Mesenchymal stem cell (in vitro differentiated cells and primary cell): ENCODE results near the gene KCTD6.
"Not testable (repeated sequence)": the region's sequence is repeated elsewhere in the genome, so short reads cannot be mapped to it uniquely, and the experiment has no call there.

Source experiments
- DNase-seq: peaks from one replicate; pipeline ENCODE4 v3.0.0-alpha.2; 2013
- H2AFZ ChIP-seq: one replicate; pipeline ENCODE4 v1.6.1; 2013; ENCODE audit warnings: low read depth, mild to moderate bottlenecking, control low read depth, inconsistent platforms, low read length, moderate library complexity
- H2AK5ac ChIP-seq: 2 replicates; pipeline ENCODE4 v1.6.1; 2013; ENCODE audit warnings: low read length, moderate library complexity, mild to moderate bottlenecking, inconsistent platforms; ENCODE audit not compliant: severe bottlenecking
- H2BK120ac ChIP-seq: one replicate; pipeline ENCODE4 v1.6.1; 2013; ENCODE audit warnings: low read depth, mild to moderate bottlenecking, inconsistent platforms, low read length, moderate library complexity
- H2BK12ac ChIP-seq, 2 experiments: one replicate each; pipeline ENCODE4 v1.6.1; 2013; ENCODE audit warnings: inconsistent platforms in 2 of 2, low read length in 2 of 2, mild to moderate bottlenecking in 2 of 2, moderate library complexity in 2 of 2, control low read depth in 1 of 2
- H2BK15ac ChIP-seq: one replicate; pipeline ENCODE4 v1.6.1; 2013; ENCODE audit warnings: mild to moderate bottlenecking, low read depth, inconsistent platforms; ENCODE audit not compliant: poor library complexity, severe bottlenecking
- H2BK5ac ChIP-seq: 2 replicates; pipeline ENCODE4 v1.6.1; 2013; ENCODE audit warnings: low read depth, mild to moderate bottlenecking, low read length, control low read depth, inconsistent platforms; ENCODE audit not compliant: poor library complexity, severe bottlenecking
- H3K14ac ChIP-seq, 2 experiments: one replicate each; pipeline ENCODE4 v1.6.1; 2013; ENCODE audit warnings: inconsistent platforms in 2 of 2, low read length in 2 of 2, control low read depth in 1 of 2, mild to moderate bottlenecking in 1 of 2, moderate library complexity in 1 of 2
- H3K18ac ChIP-seq, 2 experiments: one replicate each; pipeline ENCODE4 v1.6.1; 2013; ENCODE audit warnings: inconsistent platforms in 2 of 2, low read length in 2 of 2, control low read depth in 1 of 2, low read depth in 1 of 2, mild to moderate bottlenecking in 1 of 2
- H3K23ac ChIP-seq, 2 experiments: one replicate each; pipeline ENCODE4 v1.6.1; 2013; ENCODE audit warnings: inconsistent platforms in 2 of 2, low read length in 2 of 2, mild to moderate bottlenecking in 2 of 2, moderate library complexity in 2 of 2, control low read depth in 1 of 2
- H3K27ac ChIP-seq: 2 replicates; pipeline ENCODE4 v1.5.1; 2013; ENCODE audit warnings: mild to moderate bottlenecking, moderate library complexity, low read length, control low read depth, inconsistent platforms; ENCODE audit not compliant: poor library complexity, severe bottlenecking
- H3K27me3 ChIP-seq, 2 experiments: 2 replicates each; pipeline versions ENCODE4 v1.6.1 to v1.7.0; 2013; ENCODE audit warnings: low read length in 2 of 2, mild to moderate bottlenecking in 2 of 2, moderate library complexity in 2 of 2, control low read depth in 1 of 2, inconsistent platforms in 1 of 2; ENCODE audit not compliant: control insufficient read depth in 1 of 2, insufficient read depth in 1 of 2
- H3K36me3 ChIP-seq, 2 experiments: 2 replicates each; pipeline versions ENCODE4 v1.6.1 to v1.7.0; 2013; ENCODE audit warnings: low read length in 2 of 2, control low read depth in 1 of 2, inconsistent platforms in 1 of 2, low read depth in 1 of 2, mild to moderate bottlenecking in 1 of 2; ENCODE audit not compliant: insufficient read depth in 2 of 2, control insufficient read depth in 1 of 2
- H3K4ac ChIP-seq, 2 experiments: one replicate each; pipeline ENCODE4 v1.6.1; 2013; ENCODE audit warnings: inconsistent platforms in 2 of 2, low read length in 2 of 2, mild to moderate bottlenecking in 2 of 2, moderate library complexity in 2 of 2, control low read depth in 1 of 2, low read depth in 1 of 2
- H3K4me1 ChIP-seq: 2 replicates; pipeline ENCODE4 v1.6.1; 2013; ENCODE audit warnings: low read depth, low read length, control low read depth; ENCODE audit not compliant: control insufficient read depth, insufficient read depth
- H3K4me2 ChIP-seq: 2 replicates; pipeline ENCODE4 v1.6.1; 2013; ENCODE audit warnings: low read length, mild to moderate bottlenecking, inconsistent platforms; ENCODE audit not compliant: poor library complexity, severe bottlenecking
- H3K4me3 ChIP-seq, 2 experiments: 2 replicates each; pipeline versions ENCODE4 v1.5.1 to v1.7.0; 2013; ENCODE audit warnings: low read length in 2 of 2, mild to moderate bottlenecking in 2 of 2, control low read depth in 1 of 2, low read depth in 1 of 2; ENCODE audit not compliant: insufficient read depth in 1 of 2
- H3K79me1 ChIP-seq: replicated peaks from 2 replicates; pipeline ENCODE4 v1.6.1; 2013; ENCODE audit warnings: mild to moderate bottlenecking, control low read depth, low read length, inconsistent platforms; ENCODE audit not compliant: poor library complexity, severe bottlenecking
- H3K9ac ChIP-seq: 2 replicates; pipeline ENCODE4 v1.7.0; 2013; ENCODE audit warnings: mild to moderate bottlenecking, low read length, moderate library complexity
- H3K9me3 ChIP-seq: 2 replicates; pipeline ENCODE4 v1.7.0; 2013; ENCODE audit warnings: mild to moderate bottlenecking, low read length; ENCODE audit not compliant: control insufficient read depth
- H4K8ac ChIP-seq: one replicate; pipeline ENCODE4 v1.6.1; 2013; ENCODE audit warnings: inconsistent platforms, mild to moderate bottlenecking, low read length, moderate library complexity
- H4K91ac ChIP-seq: one replicate; pipeline ENCODE4 v1.6.1; 2013; ENCODE audit warnings: mild to moderate bottlenecking, low read length, inconsistent platforms
- WGBS: methylation state at CpG from one replicate; pipeline ENCODE4 v1.1.7; 2013; ENCODE audit warnings: mixed read lengths; 5-methylcytosine and 5-hydroxymethylcytosine counted together

Gene KCTD6

DNA sequence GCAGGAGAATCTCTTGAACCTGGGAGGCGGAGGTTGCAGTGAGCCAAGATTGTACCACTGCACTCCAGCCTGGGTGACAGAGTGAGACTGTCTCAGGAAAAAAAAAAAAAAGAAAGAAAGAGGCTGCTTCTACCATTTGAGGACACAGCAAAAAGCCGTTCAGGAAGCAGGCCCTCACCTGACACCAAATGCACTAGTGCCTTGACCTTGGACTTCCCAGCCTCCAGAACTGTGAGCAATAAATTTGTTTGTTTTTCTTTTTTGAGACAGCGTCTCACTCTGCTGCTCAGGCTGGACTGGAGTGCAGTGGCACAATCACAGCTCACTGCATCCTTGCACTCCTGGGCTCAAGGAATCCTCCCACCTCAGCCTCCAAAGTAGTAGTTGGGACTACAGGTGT lies 35.5 kb downstream of the KCTD6 start:
- peaks cover 15% of the 10 kb centered on the region for H3K4me1 ChIP-seq
- not testable (repeated sequence) for H2BK5ac ChIP-seq, H2AFZ ChIP-seq, H3K79me1 ChIP-seq, H3K4me3 ChIP-seq, H2AK5ac ChIP-seq, H3K23ac ChIP-seq, H3K14ac ChIP-seq, H4K8ac ChIP-seq, H4K91ac ChIP-seq, H2BK12ac ChIP-seq, H3K9ac ChIP-seq, H3K9me3 ChIP-seq, H3K27me3 ChIP-seq, H3K4ac ChIP-seq, H2BK120ac ChIP-seq, H2BK15ac ChIP-seq, DNase-seq, H3K4me2 ChIP-seq, H3K18ac ChIP-seq, H3K27ac ChIP-seq
- WGBS, result 87% methylated on average over 2 of the region's 3 CpGs
- H3K36me3 ChIP-seq, result peaks cover 0 to 89% of the 10 kb centered on the region in 2 experiments

GRCh38 chr3:58528629-58529028 lies 36.7 kb downstream of the KCTD6 start:
- peak; percentile 27 for DNase-seq
- H3K36me3 ChIP-seq, result peaks cover 0 to 88% of the 10 kb centered on the region in 2 experiments
- no peak overlapping the region for H3K27ac ChIP-seq
- H3K18ac ChIP-seq, result no peak overlapping the region
- H3K4me3 ChIP-seq, result no peak overlapping the region
- no peaks in the 10 kb centered on the region for H3K9me3 ChIP-seq
- no peak overlapping the region for H2BK12ac ChIP-seq
- H3K4me2 ChIP-seq, result no peak overlapping the region
- H3K79me1 ChIP-seq, result no peaks in the 10 kb centered on the region
- H3K14ac ChIP-seq, result no peak overlapping the region
- no peaks in the 10 kb centered on the region for H3K27me3 ChIP-seq
- no peak overlapping the region for H3K4ac ChIP-seq
- peaks cover 16% of the 10 kb centered on the region for H3K4me1 ChIP-seq
- no peak overlapping the region for H4K8ac ChIP-seq
- H2BK15ac ChIP-seq, result no peak overlapping the region
- no peak overlapping the region for H3K23ac ChIP-seq
- H3K9ac ChIP-seq, result no peak overlapping the region
- no peak overlapping the region for H2BK5ac ChIP-seq
- 87% methylated on average over 6 of the region's 6 CpGs for WGBS
- no peak overlapping the region for H2AFZ ChIP-seq
- no peak overlapping the region for H2BK120ac ChIP-seq
- H2AK5ac ChIP-seq, result no peak overlapping the region
- H4K91ac ChIP-seq, result no peak overlapping the region

DNA sequence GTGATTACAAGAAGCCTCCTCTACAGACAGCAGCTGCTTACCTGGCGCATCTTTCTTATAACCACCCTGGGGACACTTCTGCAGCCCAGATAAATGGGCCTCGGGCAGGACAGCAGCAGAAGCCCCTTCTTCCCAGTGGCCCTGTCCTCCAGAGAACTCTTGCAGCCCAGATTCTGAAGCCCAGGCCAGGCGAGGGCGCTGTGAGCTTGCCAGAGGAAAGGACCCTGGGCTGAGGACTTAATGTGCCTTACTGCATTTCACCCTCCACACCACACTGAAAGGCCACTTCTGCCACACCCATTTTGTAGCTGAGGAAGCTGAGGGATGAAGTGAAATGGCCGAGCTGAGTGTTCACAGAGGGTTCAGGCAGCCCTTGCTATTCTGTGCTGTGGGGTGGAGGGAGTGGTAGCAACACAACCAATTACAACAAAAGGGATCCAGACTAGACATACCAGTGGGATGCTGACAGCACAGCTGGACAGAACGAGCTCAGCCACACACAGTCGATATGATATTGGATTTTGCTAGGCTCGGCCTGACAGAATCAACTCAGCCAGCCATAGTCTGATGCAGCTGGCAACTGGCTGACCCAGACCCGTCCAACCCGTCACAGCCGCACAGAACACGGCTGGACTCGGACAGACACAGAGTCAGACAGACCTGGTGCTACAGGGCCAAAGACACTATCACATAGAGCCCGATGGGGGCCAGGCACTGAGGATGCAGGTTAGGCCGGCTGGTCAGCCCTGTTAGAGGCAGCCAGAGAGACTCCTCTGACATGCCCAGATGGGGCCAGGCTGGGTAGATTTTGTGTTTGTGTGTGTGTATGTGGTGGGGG lies 37.8 kb downstream of the KCTD6 start:
- no peak overlapping the region for H3K14ac ChIP-seq

GRCh38 chr3:58530354-58530865 lies 38.5 kb downstream of the KCTD6 start:
- WGBS, result 92% methylated on average over 18 of the region's 18 CpGs
- H3K4me3 ChIP-seq, result no peak overlapping the region
- H4K91ac ChIP-seq, result no peak overlapping the region
- H3K4me1 ChIP-seq, result peaks cover 16% of the 10 kb centered on the region
- H3K36me3 ChIP-seq, result peaks cover 0 to 87% of the 10 kb centered on the region in 2 experiments
- no peak for DNase-seq
- no peak overlapping the region for H3K4me2 ChIP-seq
- no peaks in the 10 kb centered on the region for H3K79me1 ChIP-seq
- H3K27ac ChIP-seq, result no peak overlapping the region
- no peak overlapping the region for H3K14ac ChIP-seq
- no peak overlapping the region for H2BK12ac ChIP-seq
- no peak overlapping the region for H3K23ac ChIP-seq
- H2AFZ ChIP-seq, result no peak overlapping the region
- no peak overlapping the region for H3K18ac ChIP-seq
- no peaks in the 10 kb centered on the region for H3K27me3 ChIP-seq
- no peak overlapping the region for H3K4ac ChIP-seq
- H2AK5ac ChIP-seq, result no peak overlapping the region
- no peak overlapping the region for H2BK5ac ChIP-seq
- H3K9me3 ChIP-seq, result no peaks in the 10 kb centered on the region
- H2BK15ac ChIP-seq, result peak overlapping the region; percentile 20
- no peak overlapping the region for H3K9ac ChIP-seq
- H4K8ac ChIP-seq, result no peak overlapping the region
- no peak overlapping the region for H2BK120ac ChIP-seq

More for the DNA sequence above, 37.8 kb downstream of the KCTD6 start:
- no peak overlapping the region for H2AFZ ChIP-seq
- peaks cover 16% of the 10 kb centered on the region for H3K4me1 ChIP-seq
- no peak overlapping the region for H3K4ac ChIP-seq
- no peak overlapping the region for H2BK15ac ChIP-seq
- peak overlapping the region in 1 of 2 experiments; percentile 55 for H2BK12ac ChIP-seq
- H3K27ac ChIP-seq, result no peak overlapping the region
- H3K36me3 ChIP-seq, result peaks cover 0 to 88% of the 10 kb centered on the region in 2 experiments
- H2BK120ac ChIP-seq, result no peak overlapping the region
- H3K27me3 ChIP-seq, result no peaks in the 10 kb centered on the region
- H3K18ac ChIP-seq, result no peak overlapping the region
- no peak overlapping the region for H4K8ac ChIP-seq
- H3K79me1 ChIP-seq, result no peaks in the 10 kb centered on the region
- DNase-seq, result peak; percentile 20
- 86% methylated on average over 12 of the region's 15 CpGs for WGBS
- no peak overlapping the region for H3K4me2 ChIP-seq
- H3K9me3 ChIP-seq, result no peaks in the 10 kb centered on the region
- H3K4me3 ChIP-seq, result no peak overlapping the region
- H3K9ac ChIP-seq, result no peak overlapping the region
- H2AK5ac ChIP-seq, result no peak overlapping the region
- H2BK5ac ChIP-seq, result no peak overlapping the region
- no peak overlapping the region for H3K23ac ChIP-seq
- peak overlapping the region; percentile 16 for H4K91ac ChIP-seq
